Measurements from ENCODE around the gene TKTL2.

- TF ChIP-seq CTCF (IDR thresholded peaks at IDR 0.05), result no peak
- TF ChIP-seq POLR2A (IDR thresholded peaks at IDR 0.05), result no peak
Observed at GRCh38 chr4:163492951-163493504, 19.5 kb upstream of the TKTL2 start.

Measured in lower leg skin (tissue), 3 donors.